Measurements from ENCODE around the gene CACNA1E.

The CACNA1E gene

DNA sequence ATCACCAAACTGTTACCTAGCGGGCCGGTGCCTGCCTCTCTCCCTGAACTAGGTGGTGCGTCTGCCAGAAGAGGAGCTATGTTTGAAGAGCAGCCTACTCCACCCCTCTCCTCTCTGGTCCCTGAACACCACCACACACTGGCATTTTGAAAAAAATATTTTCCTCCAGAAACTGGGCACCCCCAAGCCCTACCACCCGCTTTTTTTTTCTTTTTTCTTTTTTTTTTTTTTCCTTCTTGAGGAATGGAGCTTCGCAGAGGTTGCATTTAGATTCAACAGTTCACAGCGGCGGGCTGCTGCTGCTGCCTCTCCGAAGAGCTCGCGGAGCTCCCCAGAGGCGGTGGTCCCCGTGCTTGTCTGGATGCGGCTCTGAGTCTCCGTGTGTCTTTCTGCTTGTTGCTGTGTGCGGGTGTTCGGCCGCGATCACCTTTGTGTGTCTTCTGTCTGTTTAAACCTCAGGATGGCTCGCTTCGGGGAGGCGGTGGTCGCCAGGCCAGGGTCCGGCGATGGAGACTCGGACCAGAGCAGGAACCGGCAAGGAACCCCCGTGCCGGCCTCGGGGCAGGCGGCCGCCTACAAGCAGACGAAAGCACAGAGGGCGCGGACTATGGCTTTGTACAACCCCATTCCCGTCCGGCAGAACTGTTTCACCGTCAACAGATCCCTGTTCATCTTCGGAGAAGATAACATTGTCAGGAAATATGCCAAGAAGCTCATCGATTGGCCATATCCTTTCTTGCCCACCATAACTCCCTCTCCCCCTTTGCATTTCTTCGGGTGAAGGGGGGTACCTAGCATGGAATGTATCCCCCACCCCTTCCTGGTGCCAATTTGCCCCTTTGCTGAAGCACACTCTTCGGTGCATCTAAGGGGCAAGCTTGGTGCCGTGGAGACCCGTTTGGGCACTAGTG lies at the start of gene CACNA1E:
CACNA1E (plus strand) TSS at position 233 of the 911 bp plus-strand sequence; CDS start at position 461, 228 bp downstream.
- no peak for DNase-seq

DNA sequence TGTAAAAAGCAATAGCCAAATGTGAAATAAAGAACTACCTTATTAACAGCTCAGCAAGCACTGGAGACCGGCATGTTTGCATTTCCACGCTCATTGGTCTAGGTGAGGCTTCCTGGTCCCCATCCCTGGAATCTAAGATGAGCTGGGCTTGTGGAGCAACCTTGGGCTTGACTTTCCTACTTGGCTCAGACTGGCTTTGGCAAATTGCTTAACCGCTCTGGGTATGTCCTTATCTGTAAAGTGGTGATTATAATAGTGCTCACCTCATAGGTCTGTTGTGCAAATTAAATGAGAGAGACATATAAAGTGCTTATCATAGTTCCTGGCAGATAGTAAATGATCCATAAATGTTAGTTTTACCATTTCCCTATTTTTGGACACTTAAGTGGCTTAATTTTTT lies 49.4 kb upstream of the CACNA1E start:
- no peak for DNase-seq

DNA sequence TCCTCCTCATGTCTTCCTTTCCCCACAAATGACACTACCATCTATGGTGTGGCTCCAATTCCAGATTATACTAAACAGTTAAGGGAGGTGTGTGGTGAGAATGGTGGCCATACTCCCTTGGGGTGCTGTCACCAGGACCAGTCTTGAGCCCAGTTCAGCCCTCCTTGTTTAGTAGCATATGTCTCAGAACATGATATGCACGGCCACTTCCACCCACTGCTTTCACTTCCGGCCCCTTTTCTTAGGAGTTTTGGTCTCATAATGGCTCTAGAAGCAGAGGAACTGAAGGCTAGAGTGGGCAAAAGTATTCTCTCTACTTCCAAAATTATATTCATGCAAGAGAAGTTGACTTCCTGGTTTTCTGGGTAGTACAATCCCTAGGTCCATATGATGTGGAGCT lies 45.3 kb upstream of the CACNA1E start:
- no peak for DNase-seq

DNA sequence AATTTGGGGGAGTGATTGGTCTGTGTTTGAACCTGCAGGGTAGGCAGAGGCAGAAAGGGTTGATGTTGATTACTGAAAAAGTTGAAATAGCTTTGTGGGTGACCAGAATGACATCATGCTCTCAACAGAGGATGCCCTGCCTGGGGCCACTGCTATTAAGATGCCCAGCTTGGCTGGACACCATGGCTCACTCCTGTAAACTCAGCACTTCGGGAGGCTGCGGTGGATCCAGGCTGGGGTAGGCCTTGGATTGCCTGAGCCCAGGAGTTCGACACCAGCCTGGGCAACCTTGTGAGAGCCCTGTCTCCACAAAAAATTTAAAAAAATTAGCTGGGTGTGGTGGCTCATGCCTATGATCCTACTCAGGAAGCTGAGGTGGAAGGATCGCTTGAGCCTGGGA lies 42.8 kb upstream of the CACNA1E start:
- DNase-seq: no peak

DNA sequence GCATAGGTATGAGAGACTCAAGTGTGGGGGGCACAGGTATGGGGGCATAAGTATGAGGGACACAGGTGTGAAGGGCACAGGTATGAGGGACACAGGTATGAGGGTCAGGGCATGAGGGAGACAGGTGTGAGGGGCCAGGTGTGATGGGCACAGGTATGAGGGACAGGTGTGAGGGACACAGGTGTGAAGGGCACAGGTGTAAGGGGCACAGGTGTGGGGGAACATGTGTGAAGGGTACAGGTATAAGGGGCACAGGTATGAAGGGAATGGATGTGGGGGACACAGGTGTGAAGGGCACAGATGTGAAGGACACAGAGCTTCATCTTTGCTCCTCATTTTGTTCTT lies 41.2 kb upstream of the CACNA1E start:
- DNase-seq: no peak

DNA sequence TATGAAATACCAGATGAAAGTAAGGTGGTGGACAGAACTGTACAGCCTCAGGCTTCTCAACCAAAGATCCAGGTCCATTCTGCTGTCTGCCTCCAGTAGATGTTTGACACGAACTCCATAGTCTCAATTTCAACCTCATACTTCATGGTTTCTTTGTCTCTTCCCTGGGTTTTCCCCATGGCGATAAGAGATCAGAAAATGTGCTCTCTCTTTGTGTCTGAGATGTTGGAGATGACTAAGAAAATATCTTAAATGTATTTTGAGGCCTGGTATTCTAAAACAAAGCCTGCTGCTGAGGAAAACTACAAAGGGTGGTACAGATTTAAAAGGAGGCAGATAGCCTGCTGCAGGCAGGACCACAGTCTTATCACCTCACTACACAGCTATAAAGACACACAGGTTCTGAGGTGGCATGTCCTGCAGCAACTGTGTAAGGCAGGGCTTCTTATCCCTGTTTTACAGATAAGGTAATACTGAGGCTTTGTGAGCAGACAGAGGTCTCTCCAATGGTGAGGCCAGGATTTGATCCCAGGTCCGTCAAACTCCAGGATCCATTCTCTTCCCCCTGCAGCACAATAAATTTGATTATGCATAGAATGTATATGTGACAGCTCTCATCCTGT lies 40.0 kb upstream of the CACNA1E start:
- DNase-seq: no peak

DNA sequence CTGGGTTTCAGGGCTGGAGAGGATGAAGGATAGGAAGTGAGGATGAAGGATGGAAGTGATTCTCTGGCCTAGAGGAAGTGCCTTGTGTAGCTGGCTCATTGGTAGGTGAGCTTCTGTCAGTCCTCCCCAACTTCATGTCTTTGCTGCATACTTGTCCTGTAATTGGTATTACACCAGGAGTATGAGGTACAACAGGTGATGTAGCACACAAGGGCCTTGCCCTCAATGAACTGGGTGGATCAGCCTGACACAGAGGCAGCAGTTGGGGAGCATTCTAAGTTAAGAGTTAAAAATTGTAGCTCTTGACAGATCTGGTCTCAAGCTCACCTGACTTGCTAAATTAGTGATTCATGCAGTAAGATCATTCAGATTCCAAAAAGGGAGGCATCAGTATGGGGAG lies 37.9 kb upstream of the CACNA1E start:
- DNase-seq: no peak

DNA sequence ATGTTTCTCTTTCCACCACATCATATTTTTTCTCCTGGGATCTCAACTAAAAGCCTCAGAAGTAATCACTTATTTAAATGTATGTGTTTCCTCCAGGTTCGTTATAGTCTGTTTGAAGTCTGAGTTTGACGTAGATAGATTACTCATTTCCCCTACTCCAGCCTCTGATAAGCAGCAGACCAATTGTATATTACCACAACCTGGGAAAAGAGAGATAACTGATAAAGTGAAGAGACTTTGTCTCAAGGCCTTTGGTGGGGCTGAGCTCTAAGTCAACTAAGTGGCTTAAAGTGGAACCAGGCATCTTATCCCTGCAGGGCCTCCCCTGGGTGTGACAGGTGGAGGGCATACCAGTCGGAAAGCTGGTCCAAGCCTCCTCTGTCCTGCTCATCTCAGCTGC lies 34.9 kb upstream of the CACNA1E start:
- no peak for DNase-seq

DNA sequence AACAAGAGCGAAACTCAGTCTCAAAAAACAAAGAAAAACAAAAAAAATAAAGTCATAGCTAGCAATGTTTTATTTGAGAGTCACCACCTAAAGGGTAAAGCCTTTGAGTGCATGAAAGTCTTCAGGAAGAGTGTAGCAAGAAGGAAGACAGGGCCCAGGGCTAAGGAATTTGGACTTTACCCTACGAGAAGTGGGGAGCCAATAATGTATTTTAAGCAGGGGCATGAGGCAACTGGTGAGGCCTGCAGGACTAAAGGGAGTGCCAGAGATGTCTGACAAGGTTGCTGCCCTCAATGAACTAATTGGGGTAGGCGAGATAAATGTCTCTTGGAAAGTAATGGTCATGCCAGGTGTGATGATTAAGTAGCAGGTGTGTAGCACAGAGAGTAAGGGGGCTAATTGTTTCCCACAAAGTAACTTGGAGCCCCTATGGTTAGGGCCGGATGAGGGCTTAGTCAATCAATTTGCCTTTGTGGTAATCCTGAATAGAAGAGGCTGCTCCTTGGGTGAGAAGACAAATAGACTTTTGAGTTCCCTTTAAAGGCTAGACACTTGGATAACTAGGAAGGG lies 31.6 kb upstream of the CACNA1E start:
- DNase-seq: no peak

DNA sequence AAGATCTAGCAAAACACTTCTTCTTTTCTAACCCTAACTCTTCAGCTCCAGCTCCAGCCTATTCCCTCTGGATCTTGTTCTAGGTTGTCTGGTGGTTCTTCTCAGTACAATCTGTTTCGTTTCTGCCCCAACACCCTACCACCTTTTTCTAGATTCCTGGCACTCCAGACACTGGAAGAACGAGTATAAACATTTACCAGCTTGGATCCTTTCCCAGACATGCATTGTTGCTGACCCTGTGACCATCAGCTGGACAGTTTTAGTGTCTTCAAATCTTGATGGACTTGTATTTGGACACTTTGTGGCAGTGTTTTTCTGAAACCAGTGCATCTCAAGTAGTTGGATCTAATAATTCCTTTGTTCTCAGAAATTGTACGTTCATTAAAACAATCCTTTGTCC lies 30.6 kb upstream of the CACNA1E start:
- DNase-seq: no peak

DNA sequence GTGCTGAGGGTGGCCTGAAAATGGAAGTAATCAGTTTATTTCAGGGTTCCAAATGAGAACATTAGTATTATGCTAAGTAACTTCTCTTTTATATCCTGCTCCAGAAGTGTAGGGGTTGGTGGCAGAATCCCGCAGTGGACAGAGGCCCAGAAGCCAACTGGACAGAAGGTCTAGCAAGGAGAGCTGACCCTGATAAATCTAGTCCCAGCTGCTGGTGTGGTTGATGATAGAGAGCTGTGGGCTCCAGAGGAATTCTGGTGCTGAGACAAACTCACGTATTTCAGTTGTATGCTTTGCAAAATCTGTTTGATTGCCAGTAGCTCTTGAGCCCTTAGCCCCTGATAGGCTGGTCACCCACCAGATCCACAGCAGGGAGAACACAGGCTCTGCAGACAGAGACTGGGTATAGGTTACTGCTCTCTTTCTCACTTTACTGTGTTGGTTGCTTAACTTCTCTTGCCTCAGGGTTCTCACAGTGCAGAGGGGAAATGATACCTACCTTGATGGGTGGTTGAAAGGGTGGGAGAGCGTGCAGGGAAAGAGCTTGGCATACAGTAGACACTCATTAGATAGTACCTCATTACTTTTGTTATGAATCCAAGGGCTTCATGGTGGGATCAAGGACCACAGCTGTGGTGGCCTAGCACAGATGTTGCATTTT lies 29.6 kb upstream of the CACNA1E start:
- DNase-seq: no peak

DNA sequence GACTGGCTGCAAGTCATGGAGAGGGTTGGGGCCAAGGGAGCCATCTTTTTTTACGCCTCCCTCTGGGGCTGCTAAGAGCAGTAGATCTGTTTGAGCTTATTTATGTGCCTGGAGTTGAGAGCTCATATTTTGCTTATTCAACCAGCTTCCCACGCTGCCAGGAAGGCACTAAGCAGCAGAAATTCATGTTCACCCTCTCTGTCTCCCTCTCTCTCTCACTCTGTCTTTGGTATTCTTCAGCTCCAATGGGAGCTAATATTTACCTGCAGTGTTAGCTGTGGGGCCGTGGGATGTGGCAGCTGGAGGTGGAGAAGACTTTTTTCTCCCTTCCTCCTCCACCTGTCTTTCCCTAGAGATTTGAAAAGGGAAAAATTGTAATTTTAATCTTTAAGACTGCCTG lies 26.8 kb upstream of the CACNA1E start:
- no peak for DNase-seq

DNA sequence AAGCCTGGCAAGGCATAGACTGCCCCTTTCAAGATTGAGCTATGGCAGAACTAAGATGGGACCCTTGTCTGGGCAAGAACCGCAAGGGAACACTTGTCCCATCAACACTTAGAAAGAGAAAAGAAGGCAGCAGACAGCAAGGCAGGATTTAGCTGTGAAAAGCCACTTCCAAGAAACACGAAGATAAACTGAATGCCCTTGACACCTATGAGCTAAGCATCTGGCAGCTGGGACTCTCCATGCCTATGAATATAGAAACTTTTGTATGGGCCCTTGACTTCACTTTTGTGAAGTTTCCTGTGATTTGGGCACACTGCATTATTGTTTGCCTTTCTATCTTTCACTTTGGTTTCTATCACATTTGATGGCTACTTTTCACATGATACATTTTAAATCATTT lies 24.9 kb upstream of the CACNA1E start:
- no peak for DNase-seq

DNA sequence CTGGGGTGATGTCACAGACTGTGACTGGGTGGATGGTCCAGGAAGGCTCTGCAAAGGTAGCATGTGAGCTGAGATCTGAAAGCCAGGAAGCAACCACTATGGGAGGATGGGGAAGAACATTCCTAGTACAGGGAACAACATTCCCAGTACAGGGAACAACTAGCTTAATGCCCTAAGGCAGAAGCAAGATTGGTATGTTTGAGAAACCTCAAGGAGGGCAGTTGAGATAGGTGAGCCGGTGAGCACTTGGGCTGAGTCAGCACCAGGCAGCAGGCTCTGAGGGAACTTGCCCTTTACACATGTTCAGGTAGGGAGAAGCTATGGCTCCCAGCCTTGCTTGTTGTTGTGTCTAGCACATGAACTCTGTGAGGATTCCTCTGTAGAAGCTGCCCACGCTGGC lies 24.2 kb upstream of the CACNA1E start:
- no peak for DNase-seq

DNA sequence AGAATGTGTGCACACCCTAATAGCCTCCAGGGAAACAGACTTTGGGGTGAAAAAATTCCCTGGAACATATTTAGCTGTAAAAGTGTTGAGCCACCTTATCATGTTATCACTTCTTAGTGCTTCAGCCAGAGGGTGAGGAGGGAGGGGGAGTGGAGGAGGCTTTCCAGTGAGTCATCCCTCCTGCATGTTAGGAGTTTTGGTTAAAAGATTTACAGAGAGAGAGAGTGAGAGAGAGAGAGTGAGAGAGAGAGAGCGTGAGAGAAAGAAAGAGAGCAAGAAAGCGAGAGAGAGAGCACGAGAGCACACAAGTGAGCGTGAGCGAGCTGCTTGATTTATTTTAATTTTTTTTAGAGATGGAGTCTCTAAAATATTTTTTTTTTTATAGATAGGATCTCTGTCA lies 13.5 kb upstream of the CACNA1E start:
- DNase-seq: peak; percentile 60

DNA sequence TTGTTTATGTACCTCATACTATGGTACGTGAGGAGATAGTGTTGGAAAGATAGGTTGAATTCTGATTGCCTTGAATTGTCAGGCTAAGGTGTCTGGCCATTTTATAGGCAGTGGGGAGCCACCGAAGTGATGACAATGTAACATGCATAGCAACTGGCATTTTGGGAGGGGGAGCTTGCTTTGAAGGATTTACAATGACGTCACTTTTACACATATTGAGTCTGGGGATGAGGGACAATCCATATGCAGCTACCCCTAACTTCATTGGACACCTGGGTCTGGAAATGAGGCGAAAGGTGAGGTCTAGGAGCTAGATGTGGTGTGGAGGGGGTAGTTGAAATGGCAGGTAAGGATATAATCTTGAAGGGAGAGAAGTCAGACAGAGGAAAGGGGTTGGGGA lies 7.7 kb upstream of the CACNA1E start:
- DNase-seq: no peak

DNA sequence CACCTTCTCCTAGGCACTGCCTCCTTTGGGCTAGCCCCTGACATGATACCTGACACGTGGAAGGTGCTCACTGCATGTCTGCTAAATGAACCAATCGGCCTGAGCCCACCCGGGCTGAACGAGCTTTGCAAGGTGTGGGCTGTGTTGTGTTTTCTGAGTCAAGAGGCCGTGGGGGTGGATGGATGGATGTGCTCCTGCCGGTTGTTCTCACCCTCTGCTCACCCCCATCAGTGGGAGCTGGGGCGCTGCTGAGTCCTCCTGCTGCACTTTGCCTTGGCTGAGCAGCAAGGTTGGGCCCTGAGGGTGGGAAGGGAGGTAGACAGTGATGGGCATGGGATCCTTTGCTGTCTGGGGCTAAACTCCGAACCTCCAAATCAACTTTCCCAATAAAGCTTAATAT lies 6.7 kb upstream of the CACNA1E start:
- no peak for DNase-seq

DNA sequence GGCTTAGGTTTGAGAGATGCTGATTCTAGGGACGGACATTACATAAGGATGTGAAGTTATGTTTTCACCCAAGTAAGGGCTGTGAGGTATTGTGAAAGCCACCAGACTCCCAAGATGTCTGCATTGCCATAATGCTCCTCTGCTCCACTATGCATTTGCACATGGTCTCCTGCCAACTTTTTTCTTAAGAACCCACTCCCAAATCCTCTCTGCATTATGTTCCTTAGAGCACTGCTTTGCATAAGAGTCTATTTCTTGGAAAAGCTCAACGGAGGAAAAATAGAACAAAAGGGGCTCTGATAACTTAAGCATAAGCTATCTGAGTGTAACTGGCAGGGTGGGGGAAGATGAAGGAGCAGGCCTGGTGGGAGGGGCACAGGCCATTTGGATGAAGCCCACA lies 5.0 kb upstream of the CACNA1E start:
- no peak for DNase-seq

DNA sequence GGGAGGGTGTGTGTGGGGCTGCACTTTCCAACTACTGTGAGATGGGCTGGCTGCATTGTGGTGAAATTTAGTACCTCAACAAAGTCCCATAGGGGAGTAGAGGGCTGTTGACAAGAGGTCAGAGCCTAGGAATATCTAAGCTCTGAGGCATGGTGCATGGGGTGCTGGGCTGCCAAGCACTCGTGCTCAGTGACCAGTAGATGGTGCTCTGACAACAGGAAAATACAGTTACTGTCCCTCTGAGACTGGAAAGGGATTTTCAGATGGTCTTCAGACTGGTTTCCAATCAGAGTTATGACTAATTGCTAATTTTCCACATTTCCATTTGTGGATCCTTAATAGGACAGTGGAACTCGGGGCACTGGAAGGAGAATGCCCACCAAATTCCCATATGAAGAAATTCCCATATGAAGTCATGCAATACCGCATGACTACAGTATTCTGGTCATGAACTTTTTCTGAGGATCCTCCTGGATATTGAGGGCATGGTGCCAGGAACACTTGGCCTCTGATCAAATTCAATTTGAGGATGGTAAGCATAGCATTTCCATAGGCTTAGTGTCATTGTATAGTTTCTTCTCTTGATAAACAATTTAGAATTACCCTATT lies 4.1 kb upstream of the CACNA1E start:
- DNase-seq: peak; percentile 22

DNA sequence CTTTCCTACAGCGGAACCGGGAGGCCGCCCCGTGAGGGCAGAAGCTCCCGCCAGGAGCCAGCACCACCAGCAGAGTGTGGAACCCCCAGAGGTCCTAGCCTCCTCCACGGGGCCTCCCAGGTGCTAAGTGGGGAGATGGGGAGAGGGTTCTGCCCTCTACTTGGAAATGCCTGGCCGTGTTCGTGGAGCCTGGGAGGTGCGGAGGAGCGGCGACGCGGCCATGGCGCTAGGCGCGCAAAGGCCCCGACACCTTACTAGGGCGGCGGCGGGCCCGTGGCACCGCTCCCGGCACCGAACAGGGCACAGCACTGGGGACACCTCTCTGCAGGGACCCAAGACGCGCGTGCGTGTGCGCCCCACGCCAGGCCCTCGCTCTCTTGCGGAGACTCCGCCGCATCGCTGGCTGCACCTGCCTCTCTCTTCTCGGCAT lies 1.3 kb upstream of the CACNA1E start:
- no peak for DNase-seq

DNA sequence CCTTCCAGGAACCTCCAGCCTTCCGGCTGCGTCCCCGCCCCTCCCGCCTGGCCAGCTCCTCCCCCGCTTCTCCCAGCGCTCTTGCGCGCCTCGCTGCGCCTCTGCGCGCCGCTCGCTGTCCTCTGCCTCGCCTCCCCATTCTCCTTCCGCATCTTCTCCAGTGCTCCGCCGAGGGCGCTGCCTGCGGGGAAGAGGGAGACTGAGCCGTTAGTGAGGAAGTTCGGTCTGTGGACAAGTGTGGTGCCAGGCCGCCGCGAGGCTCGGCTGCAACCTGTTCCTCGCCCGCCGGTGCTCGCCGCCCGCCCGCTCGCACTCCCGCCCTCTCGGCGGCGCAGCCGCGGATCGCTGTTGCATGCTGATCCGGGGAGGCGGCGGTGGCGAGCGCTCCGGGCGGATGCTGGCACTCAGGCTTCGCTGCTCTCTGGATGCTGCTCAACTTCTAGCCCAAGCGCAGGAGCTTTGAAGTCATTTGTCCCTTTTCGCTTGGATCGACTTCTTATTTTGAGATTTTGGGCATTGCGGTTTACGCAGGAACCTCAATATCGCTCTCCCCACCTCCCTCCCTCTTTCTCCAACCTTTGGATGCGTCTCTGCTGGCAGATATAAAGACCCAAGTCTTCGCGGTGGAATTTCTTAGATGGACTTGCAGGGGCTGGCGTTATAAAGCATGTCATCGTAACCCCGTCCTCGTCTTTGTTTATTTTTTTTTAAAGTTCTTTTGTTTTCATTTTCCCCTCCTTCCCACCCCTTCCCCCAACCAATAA lies 614 bp upstream of the CACNA1E start:
- no peak for DNase-seq

DNA sequence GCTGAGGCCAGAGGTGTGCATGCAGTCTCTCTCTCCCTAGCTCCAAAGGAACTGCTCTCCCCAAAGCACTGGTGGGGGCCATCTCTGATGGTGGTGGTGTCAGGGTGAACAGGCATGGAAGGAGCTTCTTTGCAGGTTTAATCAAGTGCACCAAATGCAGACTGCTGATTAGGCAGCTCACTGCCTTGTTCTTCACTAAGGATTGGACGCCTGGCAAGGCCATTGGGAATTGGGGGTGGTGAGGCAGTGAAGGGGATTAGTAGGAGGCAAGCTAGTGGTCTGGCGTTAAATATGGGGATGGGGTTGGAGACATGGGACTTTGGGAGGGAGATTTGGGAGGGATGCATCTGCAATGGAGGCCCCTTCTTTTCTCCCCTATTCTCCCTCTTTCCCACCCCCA lies 1.5 kb downstream of the CACNA1E start:
- DNase-seq: no peak

All from amniotic stem cell (primary cell).